GM10248 (cell line): Measurements from ENCODE around the gene NSFL1C.
"Not testable (repeated sequence)": the region's sequence is repeated elsewhere in the genome, so short reads cannot be mapped to it uniquely, and the experiment has no call there.

Experiments used
- CTCF ChIA-PET: fragments of 300-600 bp; sonication (Branson Sonifier 250); formaldehyde crosslinking; extraction: SDS; loops from one replicate; lab custom pipeline; 2021; ENCODE audit warnings: antibody characterized with exemption; lab: Yijun Ruan, JAX
- POLR2A ChIA-PET: fragments of 350-650 bp; sonication (Branson Sonifier 250); formaldehyde crosslinking; extraction: SDS; loops from one replicate; lab custom pipeline; 2020; ENCODE audit warnings: antibody characterized with exemption; lab: Yijun Ruan, JAX
- DNase-seq: peaks from one replicate; pipeline ENCODE4 v3.0.0; 2012; ENCODE audit errors: extremely low spot score
- CTCF ChIP-seq: IDR thresholded peaks from 2 replicates; pipeline ENCODE4 v1.5.1; 2012; ENCODE audit warnings: mild to moderate bottlenecking, low read depth; ENCODE audit errors: extremely low read depth, missing control alignments, control extremely low read depth

NSFL1C gene

GRCh38 chr20:1402149-1402548, 64.5 kb downstream of the NSFL1C start:
- DNase-seq = no peak
- CTCF ChIA-PET = interaction anchor here (1.3 to 1.6 kb wide), 2 partner anchors 24 to 211 kb away, joined by 3 read pairs; no protein-coding TSS in a partner anchor
- no peak for TF ChIP-seq CTCF
- POLR2A ChIA-PET = no interaction called here

- POLR2A ChIA-PET = no interaction called here
- TF ChIP-seq CTCF = no peak
- DNase-seq = no peak
- CTCF ChIA-PET = interaction anchor here (1.6 kb wide), 1 partner anchor 211 kb away, joined by 3 read pairs; no protein-coding TSS in a partner anchor
These were observed 65.2 kb downstream of the NSFL1C start for GRCh38 chr20:1401451-1401907.

GRCh38 chr20:1399678-1400366, 66.8 kb downstream of the NSFL1C start:
- POLR2A ChIA-PET, DNase-seq: not testable (repeated sequence)
- CTCF ChIA-PET = interaction anchor here (1.0 to 1.8 kb wide), 7 partner anchors 20 to 104 kb away, joined by 3 to 7 read pairs (median 3); partner anchors contain the start of gene NSFL1C

GRCh38 chr20:1398185-1398584, 68.5 kb downstream of the NSFL1C start:
- DNase-seq, POLR2A ChIA-PET: not testable (repeated sequence)
- TF ChIP-seq CTCF = peak; percentile 31
- CTCF ChIA-PET = interaction anchor here (0.7 to 3.6 kb wide), 6 partner anchors 12 to 86 kb away, joined by 3 to 24 read pairs (median 4); no protein-coding TSS in a partner anchor

GRCh38 chr20:1397710-1398109, 68.9 kb downstream of the NSFL1C start:
- TF ChIP-seq CTCF = no peak
- POLR2A ChIA-PET = no interaction called here
- CTCF ChIA-PET = interaction anchor here (0.7 to 3.6 kb wide), 9 partner anchors 9 to 85 kb away, joined by 3 to 24 read pairs (median 3); no protein-coding TSS in a partner anchor
- no peak for DNase-seq

GRCh38 chr20:1396702-1397101, 69.9 kb downstream of the NSFL1C start:
- no peak for TF ChIP-seq CTCF
- DNase-seq = no peak
- CTCF ChIA-PET = interaction anchor here (1.0 to 3.6 kb wide), 6 partner anchors 10 to 84 kb away, joined by 3 to 24 read pairs (median 4); no protein-coding TSS in a partner anchor
- POLR2A ChIA-PET = interaction anchor here (0.6 kb wide), 1 partner anchor 17 kb away, joined by 5 read pairs; no protein-coding TSS in a partner anchor

- TF ChIP-seq CTCF = no peak
- no peak for DNase-seq
- ChIA-PET POLR2A (no interaction called here), CTCF (interaction anchor here (0.9 to 3.6 kb wide), 2 partner anchors 10 to 41 kb away, joined by 3 to 24 read pairs; no protein-coding TSS in a partner anchor)
These were observed 70.4 kb downstream of the NSFL1C start for GRCh38 chr20:1396264-1396663.
